ENCODE results near the gene SBK3. TPM values are rescaled to one million over a fixed set of nuclear protein-coding genes. Genes with fewer than 3 reads are reported as not detected.
"Not testable (repeated sequence)": the region's sequence is repeated elsewhere in the genome, so short reads cannot be mapped to it uniquely, and the experiment has no call there.

The SBK3 gene
- total RNA-seq, 2 donors from 2014 or later = not detected

DNA sequence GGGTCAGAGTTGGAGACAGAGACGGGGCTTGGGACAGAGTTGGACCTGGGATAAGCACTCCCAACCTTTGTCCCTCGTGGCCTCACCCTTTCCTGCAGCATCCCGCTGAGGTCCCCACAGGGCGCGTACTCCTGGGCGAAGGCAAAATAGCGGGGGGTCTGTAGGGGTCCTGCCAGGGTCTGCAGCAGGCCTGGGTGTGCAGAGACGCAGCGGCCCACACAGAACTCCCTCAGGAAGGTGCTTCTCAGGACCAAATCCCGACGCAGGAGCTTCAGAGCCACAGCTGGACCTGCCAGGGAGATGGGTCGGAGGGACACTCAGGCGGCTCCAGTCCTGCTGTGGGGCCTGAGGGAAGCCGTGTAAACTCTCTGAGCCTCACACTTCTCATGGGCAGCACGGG lies 1.3 kb downstream of the SBK3 start:
- H3K9me3 Mint-ChIP-seq = peaks cover 2 to 4% of the 10 kb centered on the region in 2 donors
- no peaks in the 10 kb centered on the region for H3K36me3 Mint-ChIP-seq (ENCODE audit: insufficient read depth in 2 of 2)
- H3K27ac Mint-ChIP-seq = no peak overlapping the region
- ATAC-seq (replicated peaks in 1 of 2) = no peak
- peaks cover 10% of the 10 kb centered on the region for H3K27me3 Mint-ChIP-seq (ENCODE audit: low read depth)
- no peak for DNase-seq
- H3K4me1 Mint-ChIP-seq (ENCODE audit: low read depth) = no peaks in the 10 kb centered on the region
- no peak overlapping the region for H3K4me3 Mint-ChIP-seq

GRCh38 chr19:55543567-55543966 lies 1.8 kb downstream of the SBK3 start:
- H3K4me1 Mint-ChIP-seq (ENCODE audit: low read depth) = no peaks in the 10 kb centered on the region
- H3K36me3 Mint-ChIP-seq (ENCODE audit: insufficient read depth in 2 of 2) = no peaks in the 10 kb centered on the region
- peaks cover 10% of the 10 kb centered on the region for H3K27me3 Mint-ChIP-seq (ENCODE audit: low read depth)
- H3K27ac Mint-ChIP-seq = no peak overlapping the region
- DNase-seq = no peak
- H3K9me3 Mint-ChIP-seq = peaks cover 2 to 4% of the 10 kb centered on the region in 2 donors
- ATAC-seq (replicated peaks in 1 of 2) = no peak
- no peak overlapping the region for H3K4me3 Mint-ChIP-seq

DNA sequence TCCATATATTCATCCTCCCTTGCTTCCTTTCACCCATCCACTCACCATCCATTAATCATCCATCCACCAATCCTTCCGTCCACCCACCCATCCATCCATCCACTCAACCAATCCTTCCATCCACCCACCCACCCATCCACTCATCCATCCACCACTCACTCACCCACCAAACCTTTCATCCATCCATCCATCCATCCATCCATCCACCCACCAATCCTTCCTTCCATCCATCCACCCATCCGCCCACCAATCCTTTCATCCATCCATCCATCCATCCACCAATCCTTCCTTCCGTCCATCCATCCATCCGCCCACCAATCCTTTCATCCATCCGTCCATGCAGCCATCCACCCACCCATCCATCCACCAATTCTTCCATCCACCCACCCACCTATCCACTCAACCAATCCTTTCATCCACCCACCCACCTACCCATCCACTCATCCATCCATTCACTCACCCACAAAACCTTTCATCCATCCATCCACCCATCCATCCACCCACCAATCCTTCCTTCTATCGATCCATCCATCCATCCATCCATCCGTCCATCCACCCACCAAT lies 3.0 kb downstream of the SBK3 start:
- Mint-ChIP-seq H3K27me3 (ENCODE audit: low read depth) (peaks cover 4% of the 10 kb centered on the region), H3K27ac (no peak overlapping the region), H3K9me3 (peaks cover 2 to 4% of the 10 kb centered on the region in 2 donors), H3K36me3 (ENCODE audit: insufficient read depth in 2 of 2) (no peaks in the 10 kb centered on the region), H3K4me3 (no peak overlapping the region), H3K4me1 (ENCODE audit: low read depth) (no peaks in the 10 kb centered on the region)
- ATAC-seq (replicated peaks in 1 of 2) (no peak), DNase-seq (no peak)

DNA sequence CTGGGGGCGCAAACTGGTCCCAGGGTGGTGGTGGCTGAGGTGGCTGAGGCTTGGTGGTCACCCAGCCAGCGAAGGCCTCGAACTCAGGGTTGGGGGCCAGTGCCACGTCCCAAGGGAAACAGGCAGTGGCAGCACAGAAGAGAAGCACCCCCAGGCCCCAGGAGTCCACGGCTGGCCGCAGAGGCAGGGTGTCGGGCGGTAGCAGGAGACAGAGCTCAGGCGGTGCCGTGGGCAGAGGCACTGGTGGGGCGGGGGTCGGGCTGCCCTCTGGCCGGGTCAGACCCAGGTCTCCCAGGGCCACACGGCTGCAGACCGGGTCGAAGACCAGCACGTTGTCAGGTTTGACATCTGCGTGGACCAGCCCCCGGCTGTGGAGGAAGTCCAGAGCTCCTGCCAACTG lies 4.3 kb downstream of the SBK3 start:
- Mint-ChIP-seq H3K4me1 (ENCODE audit: low read depth) (no peaks in the 10 kb centered on the region), H3K27me3 (ENCODE audit: low read depth) (no peaks in the 10 kb centered on the region), H3K4me3 (no peak overlapping the region), H3K27ac (no peak overlapping the region), H3K36me3 (ENCODE audit: insufficient read depth in 2 of 2) (no peaks in the 10 kb centered on the region), H3K9me3 (peaks cover 2 to 4% of the 10 kb centered on the region in 2 donors)
- ATAC-seq (replicated peaks in 1 of 2) = no peak
- no peak for DNase-seq

- no peaks in the 10 kb centered on the region for H3K27me3 Mint-ChIP-seq (ENCODE audit: low read depth)
- no peaks in the 10 kb centered on the region for H3K36me3 Mint-ChIP-seq (ENCODE audit: insufficient read depth in 2 of 2)
- peaks cover 2 to 4% of the 10 kb centered on the region in 2 donors for H3K9me3 Mint-ChIP-seq
- ATAC-seq (replicated peaks in 1 of 2) = no peak
- H3K4me3 Mint-ChIP-seq = no peak overlapping the region
- H3K4me1 Mint-ChIP-seq (ENCODE audit: low read depth) = no peaks in the 10 kb centered on the region
- no peak for DNase-seq
- no peak overlapping the region for H3K27ac Mint-ChIP-seq
These were observed 4.7 kb downstream of the SBK3 start for GRCh38 chr19:55540619-55541018.

DNA sequence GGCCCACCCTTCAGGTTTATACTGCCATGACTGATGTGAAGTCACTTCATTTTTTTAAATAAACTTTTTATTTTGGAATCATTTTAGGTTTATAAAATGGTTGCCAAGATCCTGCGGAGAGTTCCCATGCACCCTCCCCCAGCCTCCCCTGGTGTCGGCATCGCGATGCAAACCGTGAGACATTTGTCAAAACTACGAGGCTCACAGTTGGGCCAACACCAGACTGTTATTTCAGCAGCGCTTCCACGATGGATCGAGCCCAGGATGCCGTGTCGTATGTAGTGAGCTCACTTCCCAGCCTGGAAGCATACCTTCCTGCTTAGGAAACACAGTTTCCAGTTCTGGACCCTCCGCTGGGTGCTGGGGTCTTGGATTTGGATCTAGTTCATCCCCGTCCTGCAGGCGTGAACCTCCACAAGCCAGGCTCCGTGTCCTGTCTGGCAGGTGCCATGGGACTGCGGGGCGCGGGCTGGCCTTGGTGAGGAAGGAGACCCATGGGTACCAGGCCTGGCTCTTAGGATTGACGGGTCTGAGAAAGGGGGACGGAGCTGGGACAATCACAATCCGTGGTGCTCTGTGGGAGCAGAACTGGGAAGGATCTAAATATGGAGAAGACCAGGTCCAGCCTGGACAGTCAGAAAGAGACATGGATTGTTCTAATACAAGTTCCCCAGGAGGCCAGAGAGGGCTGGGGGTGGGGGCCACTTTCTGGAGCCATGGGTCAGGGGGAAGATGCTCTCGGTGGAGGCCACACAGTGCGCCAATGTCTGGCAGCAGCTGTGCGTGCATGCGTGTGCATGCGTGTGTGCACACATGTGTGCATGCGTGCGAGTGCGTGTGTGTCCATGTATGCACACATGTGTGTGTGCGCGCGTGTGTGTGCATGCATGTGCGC lies 6.0 kb downstream of the SBK3 start:
- no peaks in the 10 kb centered on the region for H3K4me1 Mint-ChIP-seq (ENCODE audit: low read depth)
- peaks cover 2 to 4% of the 10 kb centered on the region in 2 donors for H3K9me3 Mint-ChIP-seq
- no peaks in the 10 kb centered on the region for H3K36me3 Mint-ChIP-seq (ENCODE audit: insufficient read depth in 2 of 2)
- H3K27ac Mint-ChIP-seq = no peak overlapping the region
- H3K4me3 Mint-ChIP-seq = no peak overlapping the region
- ATAC-seq (replicated peaks in 1 of 2) (no peak), DNase-seq (no peak)
- H3K27me3 Mint-ChIP-seq (ENCODE audit: low read depth) = no peaks in the 10 kb centered on the region

- Mint-ChIP-seq H3K4me1 (ENCODE audit: low read depth) (no peaks in the 10 kb centered on the region), H3K9me3 (no peaks in the 10 kb centered on the region), H3K27me3 (ENCODE audit: low read depth) (no peaks in the 10 kb centered on the region), H3K4me3 (no peak overlapping the region), H3K27ac (no peak overlapping the region), H3K36me3 (ENCODE audit: insufficient read depth in 2 of 2) (no peaks in the 10 kb centered on the region)
- DNase-seq = no peak
- no peak for ATAC-seq (replicated peaks in 1 of 2)
These were observed 7.2 kb downstream of the SBK3 start for GRCh38 chr19:55538132-55538531.

- no peaks in the 10 kb centered on the region for H3K27me3 Mint-ChIP-seq (ENCODE audit: low read depth)
- no peaks in the 10 kb centered on the region for H3K9me3 Mint-ChIP-seq
- H3K27ac Mint-ChIP-seq = no peak overlapping the region
- H3K4me3 Mint-ChIP-seq = no peak overlapping the region
- H3K4me1 Mint-ChIP-seq (ENCODE audit: low read depth) = no peaks in the 10 kb centered on the region
- H3K36me3 Mint-ChIP-seq (ENCODE audit: insufficient read depth in 2 of 2) = no peaks in the 10 kb centered on the region
- no peak for DNase-seq
- no peak for ATAC-seq (replicated peaks in 1 of 2)
These were observed 7.6 kb downstream of the SBK3 start for GRCh38 chr19:55537741-55538111.

GRCh38 chr19:55536951-55537740 lies 8.2 kb downstream of the SBK3 start, which contains the start of gene SBK2:
SBK2 (minus strand) TSS chr19:55537133; CDS start chr19:55536294, 839 bp downstream.
- no peak for DNase-seq
- Mint-ChIP-seq H3K4me1 (ENCODE audit: low read depth) (no peaks in the 10 kb centered on the region), H3K27me3 (ENCODE audit: low read depth) (no peaks in the 10 kb centered on the region), H3K36me3 (ENCODE audit: insufficient read depth in 2 of 2) (no peaks in the 10 kb centered on the region), H3K27ac (no peak within 1 kb of the TSS), H3K4me3 (no peak within 1 kb of the TSS), H3K9me3 (no peaks in the 10 kb centered on the region)
- ATAC-seq (replicated peaks in 1 of 2) = no peak

- no peaks in the 10 kb centered on the region for H3K9me3 Mint-ChIP-seq
- no peaks in the 10 kb centered on the region for H3K27me3 Mint-ChIP-seq (ENCODE audit: low read depth)
- no peak for ATAC-seq (replicated peaks in 1 of 2)
- no peaks in the 10 kb centered on the region for H3K4me1 Mint-ChIP-seq (ENCODE audit: low read depth)
- no peak overlapping the region for H3K27ac Mint-ChIP-seq
- H3K4me3 Mint-ChIP-seq = no peak overlapping the region
- DNase-seq = no peak
- no peaks in the 10 kb centered on the region for H3K36me3 Mint-ChIP-seq (ENCODE audit: insufficient read depth in 2 of 2)
These were observed 9.0 kb downstream of the SBK3 start for GRCh38 chr19:55536366-55536765.

DNA sequence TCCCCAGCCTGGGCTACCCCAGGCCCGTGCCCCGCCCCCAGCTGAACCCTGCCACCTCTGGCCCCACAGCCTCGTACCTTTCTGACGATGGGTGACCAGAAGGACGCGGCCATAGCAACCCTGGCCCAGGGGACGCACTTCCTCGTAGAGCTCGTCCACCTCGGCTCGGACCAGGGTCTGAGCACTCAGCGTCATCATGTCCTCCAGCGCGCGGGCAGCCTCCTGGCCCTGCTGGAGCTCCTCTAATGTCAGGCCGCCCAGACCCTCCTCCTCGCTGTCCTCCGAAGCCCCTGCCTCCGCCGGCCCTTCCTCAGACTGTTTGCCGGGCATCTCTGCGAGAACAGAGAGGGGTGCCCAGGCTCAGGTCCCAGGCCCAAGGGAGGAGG lies 9.4 kb downstream of the SBK3 start:
- no peaks in the 10 kb centered on the region for H3K36me3 Mint-ChIP-seq (ENCODE audit: insufficient read depth in 2 of 2)
- DNase-seq (no peak), ATAC-seq (replicated peaks in 1 of 2) (no peak)
- no peaks in the 10 kb centered on the region for H3K4me1 Mint-ChIP-seq (ENCODE audit: low read depth)
- no peak overlapping the region for H3K4me3 Mint-ChIP-seq
- H3K27me3 Mint-ChIP-seq (ENCODE audit: low read depth) = no peaks in the 10 kb centered on the region
- no peak overlapping the region for H3K27ac Mint-ChIP-seq
- no peaks in the 10 kb centered on the region for H3K9me3 Mint-ChIP-seq

DNA sequence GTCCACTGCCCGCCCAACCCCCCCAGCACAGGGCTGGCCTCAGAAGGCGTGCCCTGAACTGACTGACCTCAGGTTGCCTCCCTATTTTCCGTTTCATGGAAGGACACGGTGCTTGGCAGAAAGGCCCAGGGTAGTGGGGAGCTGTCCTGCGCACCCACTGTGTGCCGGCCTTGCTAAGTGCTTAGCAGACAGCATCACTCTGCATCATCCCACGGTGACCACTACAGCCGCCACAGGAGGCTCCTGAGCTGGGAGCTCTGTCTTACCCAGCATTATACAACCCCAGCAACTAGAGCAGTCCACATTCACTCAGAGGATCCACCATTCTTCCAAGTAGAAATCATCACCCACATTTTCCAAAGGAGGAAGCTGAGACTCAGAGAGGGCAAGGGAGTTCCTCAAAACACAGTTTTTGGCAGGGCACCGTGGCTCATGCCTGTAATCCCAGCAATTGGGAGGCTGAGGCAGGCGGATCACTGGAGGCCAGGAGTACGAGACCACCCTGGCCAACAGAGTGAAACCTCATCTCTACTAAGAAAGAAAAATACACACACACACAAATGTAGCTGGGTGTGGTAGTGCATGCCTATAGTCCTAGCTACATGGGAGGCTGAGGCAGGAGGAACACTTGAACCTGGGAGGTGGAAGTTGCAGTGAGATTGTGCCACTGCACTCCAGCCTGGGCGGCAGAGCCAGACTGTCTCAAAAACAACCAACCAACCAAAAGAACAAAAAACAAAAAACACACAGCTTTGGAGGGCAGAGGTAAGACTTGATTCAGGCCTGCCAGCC lies 10.0 kb downstream of the SBK3 start:
- no peak for DNase-seq
- no peaks in the 10 kb centered on the region for H3K4me1 Mint-ChIP-seq (ENCODE audit: low read depth)
- ATAC-seq (replicated peaks in 1 of 2) = no peak
- H3K36me3 Mint-ChIP-seq (ENCODE audit: insufficient read depth in 2 of 2) = no peaks in the 10 kb centered on the region
- H3K27ac Mint-ChIP-seq = no peak overlapping the region
- H3K9me3 Mint-ChIP-seq = no peaks in the 10 kb centered on the region
- no peaks in the 10 kb centered on the region for H3K27me3 Mint-ChIP-seq (ENCODE audit: low read depth)
- no peak overlapping the region for H3K4me3 Mint-ChIP-seq

DNA sequence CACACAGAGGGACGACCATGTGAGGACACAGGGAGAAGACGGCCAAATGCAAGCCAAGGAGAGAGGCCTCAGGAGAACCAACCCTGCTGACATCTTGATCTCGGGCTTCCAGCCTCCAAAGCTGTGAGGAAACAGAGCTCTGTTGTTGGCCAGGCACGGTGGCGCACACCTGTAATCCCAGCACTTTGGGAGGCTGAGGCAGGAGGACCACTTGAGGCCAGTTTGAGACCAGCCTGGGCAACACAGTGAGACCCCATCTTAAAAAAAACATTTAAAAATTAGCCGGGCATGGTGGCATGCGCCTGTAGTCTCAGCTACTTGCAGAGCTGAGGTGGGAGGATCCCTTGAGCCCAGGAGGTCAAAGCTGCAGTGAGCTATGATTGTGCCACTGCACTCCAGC lies 11.1 kb downstream of the SBK3 start:
- not testable (repeated sequence) for H3K27ac Mint-ChIP-seq; DNase-seq; H3K9me3 Mint-ChIP-seq; H3K4me1 Mint-ChIP-seq (ENCODE audit: low read depth); H3K36me3 Mint-ChIP-seq (ENCODE audit: insufficient read depth in 2 of 2); H3K4me3 Mint-ChIP-seq; ATAC-seq (replicated peaks in 1 of 2); H3K27me3 Mint-ChIP-seq (ENCODE audit: low read depth)

Measured in activated T-cell treated with anti-CD3 and anti-CD28 coated beads, Interleukin-2, amount 50 U/mL, for 72 hours (primary cell).